GM12891 (cell line): ENCODE results near the gene RSAD1.

ENCODE experiments used
- DNase-seq: peaks from one replicate; pipeline ENCODE4 v3.0.0; 2011; ENCODE audit warnings: low spot score; ENCODE audit not compliant: insufficient read length
- FAIRE-seq: peaks from 2 replicates; lab custom pipeline; 2011; peaks lifted over from hg19 to GRCh38; lab: Jason Lieb, UNC
- PAX5 ChIP-seq: IDR thresholded peaks from 2 replicates; pipeline ENCODE4 v1.6.1; 2011; ENCODE audit warnings: low read length, moderate library complexity, mild to moderate bottlenecking; ENCODE audit not compliant: insufficient read depth, severe bottlenecking
- POLR2A ChIP-seq: IDR thresholded peaks from 2 replicates; pipeline ENCODE4 v1.6.1; 2011; ENCODE audit warnings: low read depth, low read length, control low read depth
- POLR2AphosphoS5 ChIP-seq: IDR thresholded peaks from 2 replicates; pipeline ENCODE4 v1.6.1; 2011; ENCODE audit warnings: low read depth, low read length, control low read depth
- POU2F2 ChIP-seq: IDR thresholded peaks from 2 replicates; pipeline ENCODE4 v1.6.1; 2011; ENCODE audit warnings: low read depth, mild to moderate bottlenecking, control low read depth, low read length, moderate library complexity
- SPI1 ChIP-seq: IDR thresholded peaks from 2 replicates; pipeline ENCODE4 v1.6.1; 2011; ENCODE audit warnings: low read depth, low read length, control low read depth
- TAF1 ChIP-seq: IDR thresholded peaks from 2 replicates; pipeline ENCODE4 v1.6.1; 2011; ENCODE audit warnings: low read depth, low read length, control low read depth

RSAD1 gene

DNA sequence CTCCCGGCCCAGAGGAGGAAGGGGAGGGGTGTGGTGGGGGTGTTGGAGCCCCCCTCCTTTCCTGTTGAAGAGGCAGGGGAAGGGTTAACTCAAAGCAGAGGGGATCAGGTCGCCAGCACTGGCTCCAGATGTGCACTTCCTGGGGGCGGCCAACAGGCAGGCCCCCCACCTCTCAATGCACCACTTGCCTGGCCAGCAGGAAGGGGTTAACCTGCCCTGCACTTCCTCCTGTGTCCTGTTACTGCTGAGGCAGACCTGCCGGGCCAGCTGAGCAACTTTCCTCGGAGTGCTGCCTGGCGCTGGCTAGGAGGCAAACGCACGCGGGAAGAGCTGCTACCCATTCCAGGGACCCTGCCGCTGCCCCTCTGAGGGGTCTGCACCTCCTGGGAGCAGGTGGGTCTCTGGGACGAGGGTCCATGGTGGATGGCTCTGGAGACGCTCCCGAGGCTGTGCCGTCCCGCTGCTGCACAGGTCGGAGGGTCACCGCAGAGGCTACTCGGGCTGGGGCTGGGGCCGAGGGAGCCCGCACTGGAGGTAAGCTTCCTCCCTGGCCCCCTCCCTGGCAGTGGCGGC, 53.9 kb downstream of the RSAD1 start, which contains the start of gene EPN3:
Gene EPN3, plus strand, starts transcription at position 284 of the 573 bp plus-strand sequence. CDS start 3,822 bp downstream, outside the sequence.
- FAIRE-seq = peak; percentile 9
- TF ChIP-seq TAF1 (no peak), SPI1 (no peak), POU2F2 (no peak), PAX5 (no peak), POLR2AphosphoS5 (no peak), POLR2A (no peak)
- no peak for DNase-seq

DNA sequence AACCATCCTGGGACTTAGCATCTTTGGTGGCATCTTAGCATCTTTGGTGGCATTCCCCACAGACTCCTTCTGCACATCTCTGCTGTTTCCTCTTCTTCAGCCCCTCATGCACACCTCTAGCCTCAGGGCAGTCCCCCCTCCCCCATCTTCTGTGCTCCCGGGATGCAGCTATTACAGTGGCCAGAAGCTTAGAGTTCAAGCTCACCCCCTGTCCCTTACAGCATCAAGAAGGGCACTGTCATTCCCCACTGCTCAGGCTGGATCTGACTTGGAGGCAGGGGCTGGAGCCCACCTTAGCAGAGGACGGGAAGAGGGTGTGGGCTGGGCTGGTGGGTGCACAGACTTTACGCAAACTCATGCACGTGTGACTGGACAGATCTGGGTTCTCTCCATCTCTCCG, 54.5 kb downstream of the RSAD1 start:
- FAIRE-seq (no peak), DNase-seq (no peak)
- no peak for TF ChIP-seq POLR2AphosphoS5
- no peak for TF ChIP-seq SPI1
- no peak for TF ChIP-seq POLR2A
- TF ChIP-seq TAF1 = no peak
- TF ChIP-seq POU2F2 = no peak
- TF ChIP-seq PAX5 = no peak

DNA sequence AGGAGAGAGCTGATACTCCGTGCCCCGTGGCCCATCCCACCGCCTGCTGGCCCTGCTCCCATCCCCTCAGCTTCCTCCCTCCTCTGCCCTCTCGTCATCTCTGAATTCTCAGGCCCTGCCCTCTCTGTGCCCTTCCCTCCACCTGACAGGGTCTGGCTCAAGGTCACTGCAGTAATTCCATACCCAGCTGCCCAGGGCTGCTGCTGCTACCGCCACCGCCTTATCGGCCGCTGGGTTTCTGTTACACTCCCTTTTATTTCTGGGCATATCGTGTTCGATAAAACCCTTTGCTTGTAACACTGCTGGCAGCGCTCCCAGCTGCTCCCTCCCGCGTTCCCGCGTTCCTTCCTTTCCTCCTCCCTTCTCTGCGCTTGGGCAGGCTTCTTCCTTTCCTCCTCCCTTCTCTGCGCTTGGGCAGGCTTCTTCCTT, 55.1 kb downstream of the RSAD1 start:
- DNase-seq = no peak
- no peak for TF ChIP-seq POLR2A
- no peak for TF ChIP-seq PAX5
- no peak for TF ChIP-seq POU2F2
- no peak for TF ChIP-seq POLR2AphosphoS5
- TF ChIP-seq TAF1 = no peak
- no peak for TF ChIP-seq SPI1
- FAIRE-seq = no peak

DNA sequence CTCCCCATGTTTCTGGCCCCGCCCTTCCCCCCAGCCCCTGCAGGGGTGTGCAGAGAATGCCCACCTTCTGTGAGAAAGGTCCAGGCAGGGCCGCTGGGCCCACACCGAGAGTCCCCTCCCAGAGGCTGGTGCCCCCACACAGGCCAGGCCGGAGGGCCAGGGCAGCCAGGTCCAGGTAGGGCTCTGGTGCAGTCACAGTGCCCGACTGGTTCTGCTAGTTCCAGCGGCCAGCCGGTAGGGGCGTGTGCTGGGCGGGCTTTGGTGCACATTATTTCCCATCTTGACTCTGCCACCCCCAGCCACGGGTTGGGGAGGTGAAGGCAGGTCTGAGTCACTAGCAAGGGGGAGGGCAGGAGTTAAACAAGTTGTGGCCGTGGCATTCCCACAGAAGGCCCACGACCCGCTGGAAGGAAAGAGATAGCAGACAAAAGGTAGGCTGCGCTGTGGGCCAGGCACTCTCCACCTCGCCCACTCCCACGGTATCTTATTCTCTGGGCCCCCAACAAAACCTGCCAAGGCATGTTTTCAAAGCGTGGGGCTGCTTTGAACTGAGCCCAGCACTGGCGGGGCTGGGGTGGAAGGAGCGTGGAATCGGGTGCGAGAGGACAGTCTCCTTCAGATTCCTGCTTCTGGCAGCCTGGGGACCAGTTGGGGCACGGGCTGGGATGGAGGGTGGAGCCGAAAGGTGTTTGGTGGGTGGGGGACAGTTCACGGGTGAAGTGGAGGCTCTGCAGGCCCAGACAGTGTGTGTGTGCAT, 55.7 kb downstream of the RSAD1 start:
- no peak for TF ChIP-seq POU2F2
- FAIRE-seq (no peak), DNase-seq (no peak)

DNA sequence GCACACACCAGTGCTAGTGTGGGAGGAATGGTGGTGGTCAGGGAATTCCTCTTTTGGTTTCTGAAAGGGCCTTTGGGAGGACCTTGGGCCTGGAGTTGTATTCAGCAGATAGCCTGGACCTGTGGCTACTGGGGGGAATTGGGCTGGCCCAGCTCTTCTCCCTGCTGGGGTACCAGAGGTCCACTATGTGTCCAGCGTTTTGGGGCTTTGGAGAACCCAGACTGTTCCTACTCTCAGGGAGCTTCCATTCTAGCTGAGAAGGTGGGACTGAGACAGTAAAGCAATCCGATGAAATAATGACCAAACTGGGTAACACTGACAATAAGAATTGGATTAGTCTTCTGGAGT, 56.3 kb downstream of the RSAD1 start:
- no peak for TF ChIP-seq TAF1
- no peak for TF ChIP-seq POLR2A
- no peak for TF ChIP-seq POU2F2
- TF ChIP-seq PAX5 = no peak
- no peak for TF ChIP-seq POLR2AphosphoS5
- TF ChIP-seq SPI1 = no peak
- no peak for FAIRE-seq

DNA sequence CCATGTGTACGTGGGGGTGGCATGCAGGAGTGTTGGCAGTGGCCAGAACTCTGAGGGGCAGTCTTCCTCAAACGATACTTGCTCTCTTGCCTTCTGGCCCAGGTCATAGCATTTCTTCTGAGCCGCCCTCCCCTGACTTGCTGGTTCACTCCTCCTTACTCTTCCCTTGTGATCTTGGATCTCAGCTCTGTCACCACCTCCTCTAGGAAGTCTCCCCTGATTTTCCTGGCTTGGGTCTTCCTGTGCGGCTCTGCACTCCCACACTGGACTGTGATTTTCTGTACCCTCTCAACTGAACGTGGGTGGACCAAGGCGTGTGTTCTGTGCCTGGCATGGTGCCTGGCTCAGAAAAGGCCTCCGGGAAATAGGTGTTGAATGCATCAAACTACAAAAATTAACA, 56.7 kb downstream of the RSAD1 start:
- FAIRE-seq (no peak), DNase-seq (no peak)
- TF ChIP-seq SPI1 (no peak), POLR2A (no peak), TAF1 (no peak), PAX5 (no peak), POU2F2 (no peak), POLR2AphosphoS5 (no peak)

More for the DNA sequence above, 56.3 kb downstream of the RSAD1 start:
- DNase-seq = no peak
